NCI-H1105 (cell line): Measurements from ENCODE around the gene GRAMD1B.
A peak's percentile ranks its signal among the peaks of the same experiment; 100 is the strongest.

Experiments used
- DNase-seq: peaks from one replicate; lab custom pipeline; 2025; lab: John Stamatoyannopoulos, UW

GRAMD1B gene

DNA sequence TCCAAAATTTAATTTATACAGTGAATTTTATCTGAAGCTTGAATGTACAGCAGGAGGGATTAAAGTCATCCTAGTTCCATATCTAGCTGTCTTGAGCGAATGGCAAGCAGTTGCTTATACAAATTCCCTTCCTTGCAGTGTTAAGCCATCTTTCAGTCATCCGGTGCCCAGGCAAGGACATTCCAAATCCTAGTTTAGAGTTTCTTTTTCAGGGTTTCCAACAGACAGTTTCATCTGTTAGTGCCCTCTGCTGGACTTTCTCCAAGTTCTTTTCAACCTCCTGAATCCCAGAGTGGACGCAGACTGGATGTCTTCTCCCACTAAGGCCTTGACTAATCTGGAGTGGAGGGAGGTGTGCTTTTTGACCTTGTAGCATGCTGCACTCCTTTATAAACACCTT is 45.4 kb downstream of the GRAMD1B start:
- DNase-seq = peak; percentile 65

DNA sequence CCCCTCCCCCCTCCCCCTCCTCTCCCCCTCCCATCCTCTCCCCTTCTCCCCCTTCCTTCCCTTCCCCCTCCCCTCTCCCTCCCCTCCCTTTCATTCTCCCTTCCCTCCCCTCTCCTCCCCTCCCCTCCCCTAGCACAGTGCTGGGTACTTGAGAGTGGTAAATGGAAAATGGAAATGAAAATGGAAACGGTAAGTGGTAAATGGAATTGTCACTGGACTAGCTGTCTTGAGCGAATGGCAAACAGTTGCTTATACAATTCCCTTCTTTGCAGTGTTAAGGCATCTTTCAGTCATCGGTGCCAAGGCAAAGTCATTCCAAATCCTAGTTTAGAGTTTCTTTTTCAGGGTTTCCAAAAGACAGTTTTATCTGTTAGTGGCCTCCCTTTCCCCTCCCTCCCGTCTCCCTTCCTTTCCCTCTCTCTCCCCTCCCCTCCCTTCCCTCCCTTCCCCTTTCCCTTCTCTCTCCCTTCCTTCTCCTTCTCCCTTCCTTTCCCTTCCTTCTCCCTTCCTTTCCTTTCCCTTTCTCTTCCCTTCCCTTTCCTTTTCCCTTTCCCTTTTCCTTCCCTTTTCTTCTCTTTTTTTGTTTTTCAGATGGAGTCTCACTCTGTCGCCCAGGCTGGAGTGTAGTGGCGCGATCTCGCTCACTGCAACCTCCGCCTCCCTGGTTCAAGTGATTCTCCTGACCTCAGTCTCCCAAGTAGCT is 47.3 kb downstream of the GRAMD1B start:
- no peak for DNase-seq

DNA sequence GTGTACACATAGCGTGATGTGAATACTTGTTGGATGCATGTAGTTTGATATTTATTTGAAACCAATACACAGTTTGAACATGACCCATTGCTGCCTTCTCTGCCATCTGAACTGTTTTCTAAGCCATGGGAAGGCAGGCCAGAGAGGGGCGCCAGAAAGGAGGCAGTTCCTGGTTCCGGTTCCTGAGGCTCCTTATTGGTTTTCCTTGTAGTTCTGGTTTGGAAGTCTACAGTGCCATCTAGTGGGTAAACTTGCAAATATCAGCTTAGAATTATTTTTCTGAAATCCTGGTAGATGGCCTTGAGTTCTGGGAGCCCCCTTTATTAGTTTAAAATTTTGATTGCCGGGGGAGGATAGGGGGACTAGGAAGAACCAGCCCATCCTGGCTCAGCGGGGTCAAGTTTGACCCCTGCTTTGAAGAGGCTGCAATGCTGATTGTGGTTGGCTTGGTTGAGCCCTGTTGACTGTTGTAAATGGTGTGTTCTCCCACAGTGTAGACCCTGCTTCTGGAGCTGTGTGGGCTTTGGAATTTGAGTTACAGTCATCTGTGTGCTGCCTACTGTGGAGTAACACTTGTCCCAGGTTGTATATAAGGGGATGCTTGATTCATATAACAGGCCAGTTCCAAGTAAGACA is 48.4 kb downstream of the GRAMD1B start:
- DNase-seq = peak; percentile 79

DNA sequence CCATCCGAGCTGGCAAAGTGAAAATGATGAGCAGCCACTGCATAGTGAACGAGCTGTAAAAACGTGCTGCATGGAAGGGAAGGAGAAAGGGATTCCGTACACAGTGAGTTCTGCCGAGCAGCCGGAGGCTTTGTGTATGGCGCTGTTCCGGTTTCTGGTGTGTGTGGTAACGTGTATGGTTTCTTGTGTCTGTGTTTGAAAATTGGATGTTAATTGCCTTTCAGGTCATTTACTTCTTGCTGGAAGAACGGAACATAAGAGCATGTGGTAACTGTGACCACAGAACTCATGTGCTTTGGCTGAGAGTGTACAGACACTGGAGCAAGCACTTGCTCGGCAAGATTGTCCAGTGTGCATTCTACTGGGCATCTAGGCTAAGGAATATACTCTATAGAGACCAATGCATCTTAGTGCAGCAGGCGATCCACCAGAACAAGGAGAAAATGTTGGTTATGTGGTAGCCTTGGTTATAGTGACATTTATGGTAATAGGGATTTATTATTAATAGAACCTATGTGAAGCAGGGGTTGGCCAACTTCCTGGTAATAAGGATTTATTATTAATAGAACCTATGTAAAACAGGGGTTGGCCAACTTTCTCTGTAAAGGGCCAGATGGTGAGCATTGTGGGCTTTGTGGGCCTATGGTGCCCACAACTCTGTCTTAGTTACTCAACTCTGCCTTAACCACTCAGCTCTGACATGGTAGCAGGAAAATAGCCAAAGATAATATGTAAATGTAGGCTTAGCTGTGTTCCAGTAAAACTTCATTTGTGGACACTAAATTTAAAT is 49.2 kb downstream of the GRAMD1B start:
- no peak for DNase-seq

DNA sequence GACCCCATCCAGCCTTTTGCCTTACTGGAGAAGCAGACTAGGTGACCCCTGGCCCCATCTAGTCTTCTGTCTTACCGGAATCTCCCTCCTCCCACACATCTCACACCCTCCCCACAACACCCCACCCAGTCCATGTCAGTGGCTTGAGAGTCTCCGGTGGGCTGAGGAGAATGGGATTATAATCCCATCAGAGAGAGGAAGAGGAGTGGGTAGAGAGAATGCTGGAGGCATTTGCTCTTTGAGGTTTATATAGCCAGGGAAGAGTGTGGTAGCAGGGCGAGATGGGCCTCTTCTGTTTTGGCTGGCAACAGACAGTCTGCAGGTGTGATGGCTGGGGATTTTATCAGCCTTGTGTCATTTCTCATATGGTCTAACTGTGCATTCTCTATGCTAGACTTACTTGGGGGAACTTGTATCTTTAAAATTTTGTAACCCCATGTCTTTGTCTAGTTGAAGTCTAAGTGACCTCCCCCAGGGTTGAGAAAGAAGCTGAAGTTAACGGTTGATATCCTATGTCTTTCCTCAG is 50.3 kb downstream of the GRAMD1B start:
- no peak for DNase-seq

DNA sequence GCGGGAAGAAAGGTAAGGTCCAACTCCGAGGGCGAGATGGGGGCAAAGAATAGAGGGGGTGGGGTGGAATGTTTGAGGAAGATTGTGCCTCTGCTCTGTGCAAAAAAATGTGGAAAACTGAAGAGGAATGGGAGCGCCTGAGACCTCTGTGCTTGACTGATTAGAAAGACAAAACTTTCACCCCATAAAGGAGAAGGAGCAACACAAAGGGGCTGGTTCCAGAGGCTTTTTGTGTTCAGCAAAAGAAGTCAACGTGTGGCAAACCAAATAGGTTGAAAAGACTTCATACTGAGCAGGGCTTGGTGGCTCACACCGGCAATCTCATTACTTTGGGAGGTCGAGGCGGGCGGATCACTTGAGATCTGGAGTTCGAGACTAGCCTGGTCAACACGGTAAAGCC is 50.8 kb downstream of the GRAMD1B start:
- no peak for DNase-seq

DNA sequence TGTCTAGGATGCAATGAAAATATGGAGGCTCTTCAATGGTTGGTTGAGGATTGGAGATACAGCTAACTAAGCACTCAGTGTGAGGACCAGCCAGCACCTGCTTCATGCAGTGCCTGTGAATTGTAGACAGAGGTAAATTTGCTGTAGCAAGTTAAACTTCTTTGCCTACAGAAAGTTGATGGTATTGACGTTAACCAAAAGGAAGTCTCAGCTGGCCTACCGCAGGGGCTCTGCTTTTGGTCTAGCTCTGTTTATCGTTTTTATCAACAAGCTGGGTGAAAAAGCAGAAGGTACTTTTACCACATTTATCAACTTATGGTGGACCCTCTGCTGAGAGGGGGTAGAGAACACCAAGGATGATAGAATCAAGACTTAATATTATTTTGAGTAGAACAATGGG is 51.6 kb downstream of the GRAMD1B start:
- DNase-seq = no peak

DNA sequence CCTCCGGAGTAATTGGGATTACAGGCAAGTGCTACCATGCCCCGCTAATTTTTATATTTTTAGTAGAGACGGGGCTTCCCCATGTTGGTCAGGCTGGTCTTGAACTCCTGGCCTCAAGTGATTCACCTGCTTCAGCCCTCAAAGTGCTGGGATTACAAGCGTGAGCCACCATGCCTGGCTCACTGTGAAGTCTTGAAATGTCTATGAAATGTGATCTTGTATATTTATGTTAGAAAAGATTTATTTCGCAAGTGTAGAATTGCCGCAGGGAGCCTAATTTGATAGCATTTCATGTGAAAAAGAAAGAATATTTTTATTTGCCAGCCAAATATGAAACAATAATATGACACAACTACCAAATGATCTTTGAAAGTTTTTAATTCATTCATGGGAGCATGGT is 52.1 kb downstream of the GRAMD1B start:
- DNase-seq = no peak

DNA sequence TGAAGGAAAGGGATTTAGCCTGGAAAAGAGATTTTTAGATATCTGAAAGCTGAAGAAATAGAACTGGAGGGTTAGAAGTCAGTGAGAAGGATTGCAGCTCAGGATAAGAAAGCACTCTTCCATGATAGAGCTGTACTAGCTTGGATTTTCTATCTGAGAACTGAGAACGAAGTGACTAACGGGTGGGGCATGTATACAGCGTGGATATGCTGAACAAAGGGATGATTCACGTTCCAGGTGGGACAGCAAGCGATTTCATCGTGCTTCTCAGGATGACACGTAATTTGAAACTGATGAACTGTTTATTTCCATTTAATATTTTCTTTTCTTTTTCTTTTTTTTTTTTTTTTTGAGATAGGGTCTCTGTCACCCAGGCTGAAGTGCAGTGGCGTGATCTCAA is 53.0 kb downstream of the GRAMD1B start:
- no peak for DNase-seq

DNA sequence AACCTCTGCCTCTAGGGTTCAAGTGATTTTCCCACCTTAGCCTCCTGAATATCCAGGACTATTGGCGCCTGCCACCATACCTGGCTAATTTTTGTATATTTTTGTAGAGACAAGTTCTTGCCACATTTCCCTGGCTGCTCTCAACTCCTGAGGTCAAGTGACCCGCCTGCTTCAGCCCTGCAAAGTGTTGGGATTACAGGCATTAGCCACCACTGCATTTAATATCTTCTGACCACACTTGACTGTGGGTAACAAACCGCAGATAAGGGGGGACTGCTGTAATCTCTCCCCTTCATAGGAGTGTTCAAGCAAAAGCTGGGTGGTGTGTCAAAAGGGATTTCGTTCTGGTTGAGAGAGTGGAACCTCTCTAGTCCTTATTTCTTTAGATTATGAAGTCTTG is 53.4 kb downstream of the GRAMD1B start:
- DNase-seq = no peak

DNA sequence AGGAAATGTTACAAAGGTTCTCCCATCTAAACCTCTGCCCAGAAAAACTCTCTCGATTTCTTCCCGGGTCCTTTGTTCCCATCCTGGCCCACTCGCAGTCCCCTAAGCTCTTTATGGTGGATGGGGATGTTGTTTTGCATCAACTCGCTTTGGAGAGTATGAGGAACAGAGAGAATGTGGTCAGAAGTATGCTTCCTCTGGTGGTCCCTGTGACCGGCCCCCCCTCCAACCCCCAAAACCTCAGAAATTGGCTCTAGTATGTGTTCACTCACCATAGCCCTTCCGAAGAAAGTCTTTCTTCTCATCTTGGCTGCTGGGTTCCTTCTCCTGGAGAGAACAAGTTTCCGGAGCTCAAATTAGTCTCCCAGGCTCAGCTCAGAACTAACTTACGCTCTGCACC is 54.4 kb downstream of the GRAMD1B start:
- no peak for DNase-seq

DNA sequence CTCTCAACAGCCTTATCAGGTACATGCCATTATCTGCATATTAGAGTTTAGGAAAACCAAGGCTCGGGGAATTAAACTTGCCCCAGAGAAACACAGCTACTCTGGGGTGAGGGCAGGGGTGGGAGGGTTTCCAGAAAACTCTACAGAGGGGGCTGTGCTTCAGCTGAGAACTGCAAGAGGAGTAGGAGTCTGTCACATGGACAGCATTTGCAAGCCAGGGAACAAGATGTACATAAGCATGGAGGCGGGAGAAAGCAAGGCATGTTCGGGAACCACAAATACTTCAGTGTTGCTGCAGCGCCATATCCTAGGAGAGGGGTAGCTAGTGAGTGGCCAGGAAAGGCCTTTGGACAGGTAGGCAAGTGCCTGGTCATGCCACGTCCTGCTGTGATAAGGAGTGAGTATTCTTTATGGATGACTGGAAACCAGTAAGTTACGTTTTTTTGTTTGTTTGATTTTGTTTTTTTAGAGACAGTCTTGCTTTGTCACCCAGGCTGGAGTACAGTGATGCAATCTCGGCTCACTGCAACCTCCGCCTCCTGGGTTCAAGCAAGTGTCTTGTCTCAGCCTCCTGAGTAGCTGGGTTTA is 57.2 kb downstream of the GRAMD1B start:
- DNase-seq = no peak

DNA sequence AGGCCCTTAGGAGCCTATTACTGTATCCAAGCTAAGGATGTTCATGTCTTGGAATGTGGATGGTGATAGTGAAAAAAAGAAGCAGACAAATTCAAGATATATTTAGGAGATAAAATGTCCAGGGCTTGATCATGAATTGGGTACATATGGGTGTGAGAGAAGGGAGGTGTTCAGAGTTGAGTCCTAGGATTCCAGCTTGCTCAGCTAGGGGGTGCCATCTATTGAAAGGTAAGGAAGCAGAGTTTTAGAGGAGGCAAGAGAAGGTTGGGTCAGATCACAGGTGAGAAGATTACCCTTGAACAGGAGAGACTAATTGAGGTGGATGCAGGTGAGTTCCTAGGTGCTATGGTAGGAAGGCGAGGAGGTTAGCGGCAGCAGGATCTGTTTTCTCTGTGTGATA is 60.5 kb downstream of the GRAMD1B start:
- no peak for DNase-seq

DNA sequence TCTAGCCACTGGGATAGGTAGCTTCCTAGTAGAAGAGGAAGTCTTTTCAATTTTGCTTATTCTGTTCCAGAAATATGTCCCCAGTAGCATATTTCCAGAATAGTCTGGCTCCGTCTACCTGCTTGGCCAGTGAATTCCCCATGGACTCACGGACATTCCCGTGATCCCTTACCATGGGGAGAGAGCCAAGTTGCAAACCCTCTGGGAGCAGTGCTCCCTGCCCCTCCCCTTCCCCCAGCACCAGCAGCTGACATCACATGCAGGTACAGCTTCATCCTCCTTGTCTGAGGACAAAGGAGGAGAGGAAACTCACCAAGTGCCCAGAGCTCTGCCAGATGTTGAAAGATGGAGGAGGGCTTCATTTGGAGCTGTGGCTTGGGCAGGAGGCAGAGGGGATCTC is 61.2 kb downstream of the GRAMD1B start:
- DNase-seq = no peak

DNA sequence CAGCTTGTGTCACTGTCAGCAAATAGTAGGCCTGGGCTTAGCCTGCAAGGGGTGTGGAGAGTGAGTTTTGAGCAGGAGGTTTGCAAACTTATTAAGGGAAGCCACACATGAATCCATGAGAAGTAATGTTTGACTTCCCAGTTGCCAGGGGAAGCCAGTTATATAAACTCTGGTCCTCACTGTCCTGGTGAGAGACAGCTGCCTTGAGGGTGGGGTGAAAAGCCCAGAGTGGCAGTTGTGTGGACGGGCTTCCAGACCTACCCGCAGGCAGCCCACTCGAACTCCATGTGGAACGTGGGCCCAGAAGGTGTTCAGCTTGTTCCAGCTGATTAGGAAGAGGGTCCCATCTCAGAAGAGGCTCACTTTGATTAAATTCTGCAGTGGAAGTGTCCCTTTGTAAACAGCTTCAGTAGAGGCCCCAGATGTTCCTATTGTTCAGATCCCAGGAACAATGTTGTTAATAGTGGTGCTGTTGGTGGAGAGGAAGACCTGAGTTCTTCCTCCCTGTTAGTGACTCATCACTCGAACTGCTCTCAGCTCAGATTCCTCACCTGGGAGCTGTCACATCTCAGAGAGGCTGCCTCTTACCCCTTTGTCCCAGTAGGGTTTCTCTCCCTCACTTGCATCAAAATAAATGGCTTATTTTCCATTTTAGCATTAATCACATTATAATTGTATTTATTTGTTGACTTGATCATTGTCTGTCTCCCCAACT is 63.4 kb downstream of the GRAMD1B start:
- DNase-seq = no peak

DNA sequence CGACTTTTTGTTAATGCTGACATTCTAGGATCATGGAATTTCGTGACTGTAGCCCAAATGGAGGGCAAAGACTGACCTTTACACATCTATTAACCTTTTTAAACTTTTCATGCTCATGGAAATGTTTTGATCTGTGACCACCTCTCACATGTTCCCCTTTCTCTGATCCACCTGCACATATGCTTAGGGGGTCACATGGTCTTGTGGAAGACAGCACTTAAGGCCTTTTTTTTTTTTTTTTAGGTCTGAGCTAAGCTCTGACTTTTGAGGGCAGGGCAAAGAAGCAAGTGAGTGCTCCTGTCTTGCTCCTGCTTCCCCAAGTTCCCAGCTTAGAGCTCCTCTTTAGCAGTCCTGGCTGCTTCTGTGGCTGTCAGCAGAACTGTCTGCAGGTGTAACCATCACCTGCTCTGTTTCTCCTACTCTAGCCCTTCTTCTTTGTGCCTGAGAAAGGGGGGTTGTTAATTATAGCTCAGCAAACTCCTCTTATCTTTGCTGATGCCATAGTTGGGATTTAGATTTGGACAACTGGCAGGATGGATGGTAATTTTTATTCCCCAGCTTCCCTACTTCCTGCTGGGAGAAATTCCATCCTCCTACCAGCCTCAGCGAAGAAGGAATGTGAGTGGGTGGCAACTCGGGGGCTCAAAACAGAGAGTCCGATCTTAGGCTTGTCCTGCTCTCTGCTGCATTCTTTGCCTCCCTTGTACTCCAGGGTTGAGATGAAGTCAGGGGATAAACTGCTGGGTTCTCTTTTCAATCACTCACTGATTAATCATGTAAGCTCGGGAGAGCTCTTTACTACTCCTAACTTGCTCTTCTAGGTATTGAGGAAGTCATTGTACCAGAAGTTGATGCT is 64.4 kb downstream of the GRAMD1B start:
- no peak for DNase-seq

DNA sequence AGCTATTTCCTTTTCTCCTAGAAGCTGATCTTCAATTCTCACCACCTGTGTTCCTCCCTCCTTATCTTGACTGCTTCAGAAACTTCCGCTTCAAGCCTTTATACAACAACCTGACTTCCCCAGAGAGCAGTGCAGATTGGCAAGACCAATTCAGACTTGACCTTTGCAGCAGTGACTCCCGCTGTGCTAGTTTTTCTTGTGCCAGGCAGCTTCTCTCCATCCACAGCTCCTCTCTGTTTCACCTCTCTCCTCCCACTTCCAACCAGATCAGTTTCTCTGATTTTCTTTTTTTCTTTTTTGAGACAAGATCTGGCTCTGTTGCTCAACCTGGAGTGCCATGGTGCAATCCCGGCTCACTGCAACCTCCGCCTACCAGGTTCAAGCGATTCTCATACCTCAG is 74.3 kb downstream of the GRAMD1B start:
- DNase-seq = no peak

DNA sequence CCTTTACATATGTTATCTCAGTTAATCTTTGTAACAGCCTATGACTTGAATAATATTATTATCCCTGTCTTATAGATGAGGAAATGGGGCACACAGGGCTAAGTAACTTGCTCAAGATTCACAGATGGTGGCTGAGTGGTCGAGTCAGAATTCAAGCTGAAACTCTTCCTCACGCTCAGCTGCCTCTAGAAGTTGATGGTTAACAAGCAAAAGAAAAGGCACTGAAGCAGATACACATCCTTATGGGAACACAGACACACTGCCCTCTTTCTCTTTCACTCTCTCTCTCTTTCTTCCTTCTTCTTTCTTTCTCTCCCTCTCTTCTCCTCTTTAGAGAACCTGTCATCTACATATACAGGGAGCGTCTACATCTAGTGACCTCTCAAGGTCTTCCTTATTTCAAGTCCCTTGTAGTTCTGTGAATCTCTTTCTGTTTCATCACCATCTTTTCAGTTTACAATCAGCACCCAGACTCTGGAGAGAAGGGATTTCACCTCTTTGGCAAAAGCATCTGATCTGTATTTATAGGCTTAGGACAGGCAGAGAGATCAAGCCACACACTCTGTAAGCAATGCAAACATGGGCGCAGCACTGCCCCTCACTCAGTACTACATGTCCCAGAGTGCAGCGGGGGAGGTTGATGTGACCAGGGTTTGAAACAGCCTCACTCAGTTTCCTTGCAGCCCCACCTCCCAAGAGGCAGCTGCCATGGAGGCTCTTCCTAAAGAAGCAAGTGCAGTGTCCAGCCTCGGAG is 75.7 kb downstream of the GRAMD1B start:
- no peak for DNase-seq

DNA sequence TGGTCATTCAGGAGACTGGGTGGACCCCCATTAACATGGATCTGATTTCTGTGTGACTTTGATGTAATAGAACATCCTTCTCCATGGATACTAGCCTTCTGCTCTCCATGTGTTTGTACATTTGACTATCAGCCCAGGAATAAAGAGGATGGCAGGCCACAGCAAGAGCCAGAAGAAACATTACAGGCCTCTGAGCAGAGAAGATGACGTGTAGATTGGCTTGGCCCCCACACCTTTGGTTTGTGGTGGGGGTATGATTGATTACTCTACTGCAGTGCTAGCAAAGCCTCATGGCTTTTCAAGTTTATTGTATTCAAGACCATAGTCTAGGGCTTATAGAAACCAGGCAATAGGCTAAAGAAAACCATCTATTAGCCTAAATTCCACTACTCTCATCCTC is 77.0 kb downstream of the GRAMD1B start:
- DNase-seq = no peak
